Sigmoid colon (tissue), 7 donors: ENCODE data around the gene IGLON5. TPM values are rescaled to one million over a fixed set of nuclear protein-coding genes. Genes with fewer than 3 reads are reported as not detected.

Source experiments
- DNase-seq: peaks from one replicate; pipeline ENCODE4 v3.0.0-alpha.2; 2019
- H3K27ac ChIP-seq, 4 donors: fragments of 200-600 bp; sonication (generic); one replicate each; pipeline ENCODE4 v1.5.1; 2016 to 2019; ENCODE audit warnings: mild to moderate bottlenecking in 1 of 4
- H3K27me3 ChIP-seq, 3 donors: fragments of 200-600 bp; sonication (generic); one replicate each; pipeline ENCODE4 v1.5.1; 2019; ENCODE audit warnings: mild to moderate bottlenecking in 1 of 3
- H3K36me3 ChIP-seq, 4 donors: fragments of 200-600 bp; sonication (generic); one replicate each; pipeline ENCODE4 v1.5.1; 2016 to 2019
- H3K4me1 ChIP-seq, 4 donors: fragments of 200-600 bp; sonication (generic); one replicate each; pipeline ENCODE4 v1.5.1; 2017 to 2019
- H3K4me3 ChIP-seq, 4 donors: fragments of 200-600 bp; sonication (generic); one replicate each; pipeline ENCODE4 v1.5.1; 2017 to 2019; ENCODE audit warnings: mild to moderate bottlenecking in 2 of 4, moderate library complexity in 1 of 4
- H3K9me3 ChIP-seq, 4 donors: fragments of 200-600 bp in 3 of 4; sonication (generic) in 3 of 4; one replicate each; pipeline versions ENCODE4 v1.5.1 to v1.6.1; 2013 to 2019
- CTCF ChIP-seq, 4 experiments: fragments of 450-650 bp in 3 of 4; fragments of 200-600 bp in 1 of 4; IDR thresholded peaks; one replicate each; pipeline ENCODE4 v1.5.1; 2016 to 2019; ENCODE audit warnings: antibody characterized with exemption in 4 of 4, mild to moderate bottlenecking in 3 of 4, moderate library complexity in 2 of 4
- EP300 ChIP-seq, 4 donors: sonication (generic); formaldehyde crosslinking; IDR thresholded peaks; one replicate each; pipeline ENCODE4 v1.6.1; 2017; ENCODE audit warnings: antibody characterized with exemption in 4 of 4
- POLR2A ChIP-seq, 2 donors: fragments of 450-650 bp; IDR thresholded peaks; one replicate each; pipeline ENCODE4 v1.6.1; 2016; ENCODE audit warnings: antibody characterized with exemption in 2 of 2, mild to moderate bottlenecking in 2 of 2, moderate library complexity in 2 of 2
- POLR2AphosphoS5 ChIP-seq, 4 donors: sonication (generic); formaldehyde crosslinking; IDR thresholded peaks; one replicate each; pipeline ENCODE4 v1.6.1; 2017; ENCODE audit warnings: antibody characterized with exemption in 4 of 4
- WGBS, 2 donors: extraction: QIAGEN DNeasy Blood & Tissue Kit; methylation state at CpG; one replicate each; pipeline ENCODE4 v1.1.7; 2013; 5-methylcytosine and 5-hydroxymethylcytosine counted together
- intact Hi-C: fragments of 100-400 bp; cut with DNase I; formaldehyde crosslinking; loops from one replicate; pipeline ENCODE4 v1.15.1; 2023
- polyA plus RNA-seq, 3 donors: library from polyadenylated mRNA; stranded (reverse); fragments of 200-250 nt; gene quantifications; one replicate each; pipeline ENCODE4 v1.2.3, GENCODE V29; 2013
- total RNA-seq, 4 donors: library from RNA; depleted of rRNA; stranded (reverse); fragments of >200 nt; gene quantifications; one replicate each; pipeline ENCODE4 v1.1.0, GENCODE V29; 2016
- donor health status: healthy with polysubstance abuse.
- donor health status: Bipolar disorder and iron deficiency.
- donor health status: healthy.

The IGLON5 gene
- total RNA-seq, result 1 to 10 TPM in 1 of 4 donors, not detected in 3; 1.4 TPM
- polyA plus RNA-seq, result under 1 TPM in 1 of 3 donors, not detected in 2; 0.26 TPM

DNA sequence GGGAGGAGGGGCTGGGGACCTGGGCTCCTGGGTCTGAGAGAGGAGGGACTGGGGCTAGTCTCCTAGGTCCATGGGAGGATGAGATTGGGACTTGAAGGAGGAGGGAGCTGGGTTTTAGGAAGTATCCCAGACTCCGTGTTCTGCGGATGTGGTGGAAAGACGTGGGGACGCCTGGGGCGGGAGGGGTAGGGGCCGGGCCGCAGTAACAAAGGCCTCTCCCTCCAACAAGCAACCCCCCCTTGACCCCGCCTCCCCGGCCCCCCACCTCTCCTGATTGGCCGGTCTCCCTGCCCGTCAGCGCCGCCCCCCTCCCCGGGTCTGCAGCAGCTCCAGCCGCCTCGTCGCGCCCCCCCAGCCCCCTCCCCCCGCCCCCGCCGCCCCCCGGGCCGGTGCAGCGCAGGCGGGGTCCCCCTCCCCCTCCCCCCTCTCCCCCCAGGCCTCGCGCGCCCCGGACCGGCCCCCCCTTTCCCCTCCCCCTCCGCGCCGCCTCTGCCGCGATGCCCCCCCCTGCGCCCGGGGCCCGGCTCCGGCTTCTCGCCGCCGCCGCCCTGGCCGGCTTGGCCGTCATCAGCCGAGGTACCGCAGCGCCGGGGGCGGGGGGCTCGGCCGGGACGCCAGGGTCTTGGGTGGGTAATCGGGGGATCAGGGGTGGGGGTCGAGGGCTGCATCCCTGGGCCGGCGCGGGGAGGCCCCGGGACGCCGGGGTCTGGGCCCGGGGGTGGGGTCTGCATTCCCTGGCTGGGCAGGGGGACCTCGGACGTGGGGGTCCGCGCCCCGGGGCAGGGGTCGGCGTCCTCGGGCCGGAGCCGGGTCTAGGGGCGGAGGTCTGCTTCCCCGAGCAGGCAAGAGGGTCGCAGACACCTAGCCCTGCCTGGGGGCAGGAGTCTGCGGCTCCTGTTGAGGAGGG lies at the start of gene IGLON5:
Gene IGLON5, plus strand, starts transcription at position 294 of the 907 bp plus-strand sequence. Its CDS starts 204 bp downstream, at position 498.
- no peak within 1 kb of the TSS for H3K4me3 ChIP-seq
- WGBS, 2 donors, result 6 to 11% methylated on average over 62 of the region's 76 CpGs
- no peak within 1 kb of the TSS for H3K27ac ChIP-seq
- TF ChIP-seq EP300 (IDR thresholded peaks at IDR 0.05) (no peak), POLR2A (IDR thresholded peaks at IDR 0.05) (no peak), POLR2AphosphoS5 (IDR thresholded peaks at IDR 0.05) (no peak), CTCF (IDR thresholded peaks at IDR 0.05) (no peak)
- H3K9me3 ChIP-seq, result peaks cover 0 to 10% (median 7%) of the 10 kb centered on the region in 4 donors
- H3K4me1 ChIP-seq, result no peaks in the 10 kb centered on the region
- H3K36me3 ChIP-seq, result no peaks in the 10 kb centered on the region
- no peak for DNase-seq
- peaks cover 17 to 79% (median 42%) of the 10 kb centered on the region in 3 donors for H3K27me3 ChIP-seq
- intact Hi-C loops, result no loop called here

DNA sequence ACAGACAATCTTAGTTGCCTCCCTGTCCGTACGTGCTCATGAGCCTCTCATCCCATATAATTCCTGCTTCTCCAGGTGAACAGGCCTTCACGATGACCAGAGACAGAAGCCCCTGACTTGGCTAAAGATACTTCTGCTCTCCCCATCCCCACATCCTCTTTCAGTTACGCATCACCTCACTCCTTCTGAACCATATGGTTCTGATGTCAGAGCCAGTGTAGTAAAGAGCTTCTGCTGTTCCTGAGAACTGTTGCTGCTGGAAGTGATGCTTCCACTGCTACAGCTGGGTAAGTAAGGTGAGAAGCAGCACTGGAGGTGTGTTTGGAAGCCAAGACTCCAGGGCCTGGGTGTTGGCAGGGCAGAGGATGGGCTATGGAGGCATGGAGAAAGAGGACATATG lies 47.6 kb upstream of the IGLON5 start:
- no peaks in the 10 kb centered on the region for H3K36me3 ChIP-seq
- TF ChIP-seq CTCF (IDR thresholded peaks at IDR 0.05) (no peak), POLR2AphosphoS5 (IDR thresholded peaks at IDR 0.05) (no peak), POLR2A (IDR thresholded peaks at IDR 0.05) (no peak), EP300 (IDR thresholded peaks at IDR 0.05) (no peak)
- H3K27me3 ChIP-seq, result peaks cover 0 to 7% (median 0%) of the 10 kb centered on the region in 3 donors
- no peak overlapping the region for H3K27ac ChIP-seq
- no peak overlapping the region for H3K4me3 ChIP-seq
- H3K9me3 ChIP-seq, result no peaks in the 10 kb centered on the region
- intact Hi-C loops, result no loop called here
- DNase-seq, result no peak
- H3K4me1 ChIP-seq, result no peaks in the 10 kb centered on the region
- 82 to 83% methylated on average over 4 of the region's 4 CpGs for WGBS, 2 donors

GRCh38 chr19:51271067-51271466 lies 40.4 kb upstream of the IGLON5 start:
- intact Hi-C loops, result no loop called here
- no peaks in the 10 kb centered on the region for H3K9me3 ChIP-seq
- H3K4me1 ChIP-seq, result no peaks in the 10 kb centered on the region
- no peak overlapping the region for H3K27ac ChIP-seq
- TF ChIP-seq EP300 (IDR thresholded peaks at IDR 0.05) (no peak), POLR2AphosphoS5 (IDR thresholded peaks at IDR 0.05) (no peak), POLR2A (IDR thresholded peaks at IDR 0.05) (no peak), CTCF (IDR thresholded peaks at IDR 0.05) (no peak)
- DNase-seq, result no peak
- no peak overlapping the region for H3K4me3 ChIP-seq
- H3K27me3 ChIP-seq, result no peaks in the 10 kb centered on the region
- WGBS, 2 donors, result 69 to 71% methylated on average over 26 of the region's 26 CpGs
- no peaks in the 10 kb centered on the region for H3K36me3 ChIP-seq

DNA sequence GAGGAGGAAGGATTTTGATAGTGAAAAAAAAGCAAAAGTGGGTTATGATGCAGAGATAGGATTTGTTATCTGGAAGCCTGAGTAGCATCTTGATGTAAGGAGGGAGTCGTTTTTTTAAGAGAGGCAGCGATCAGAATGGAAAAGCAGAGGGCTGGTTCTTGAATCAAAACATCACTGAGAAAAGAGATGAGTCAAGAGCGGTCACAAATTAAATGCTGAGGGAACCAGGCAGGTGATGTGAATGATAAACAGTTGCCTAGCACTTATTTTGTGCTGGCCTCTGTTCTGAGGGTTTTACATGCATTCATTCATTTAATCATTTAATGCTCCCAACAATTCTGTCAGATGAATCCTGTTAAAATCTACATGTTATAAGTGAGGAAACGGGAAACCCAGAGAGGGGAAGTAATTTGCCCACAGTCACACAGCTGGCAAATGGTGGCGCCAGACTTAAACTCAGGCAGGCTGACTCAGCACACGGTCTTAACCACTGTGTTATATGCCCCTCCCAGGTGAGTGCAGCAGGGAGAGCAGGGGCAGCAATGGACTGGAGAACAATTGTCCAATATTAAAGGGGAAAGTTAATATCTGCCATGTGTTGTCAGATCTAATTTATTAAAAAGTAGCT lies 39.1 kb upstream of the IGLON5 start:
- Histone ChIP-seq H3K4me3 (no peak overlapping the region), H3K27me3 (no peaks in the 10 kb centered on the region), H3K4me1 (no peaks in the 10 kb centered on the region), H3K36me3 (no peaks in the 10 kb centered on the region), H3K27ac (no peak overlapping the region), H3K9me3 (no peaks in the 10 kb centered on the region)
- no peak for DNase-seq
- intact Hi-C loops, result no loop called here
- TF ChIP-seq EP300 (IDR thresholded peaks at IDR 0.05), result no peak
- TF ChIP-seq POLR2A (IDR thresholded peaks at IDR 0.05), result no peak
- TF ChIP-seq POLR2AphosphoS5 (IDR thresholded peaks at IDR 0.05), result no peak
- WGBS, 2 donors, result 48 to 57% methylated on average over 6 of the region's 6 CpGs
